ENCODE results near the gene TRAF5. TPM values are rescaled to one million over a fixed set of nuclear protein-coding genes. Genes with fewer than 3 reads are reported as not detected.
"Not testable (repeated sequence)": the region's sequence is repeated elsewhere in the genome, so short reads cannot be mapped to it uniquely, and the experiment has no call there.

Gene TRAF5
- total RNA-seq, 1 donor from 2014 or later = 17.9 TPM

DNA sequence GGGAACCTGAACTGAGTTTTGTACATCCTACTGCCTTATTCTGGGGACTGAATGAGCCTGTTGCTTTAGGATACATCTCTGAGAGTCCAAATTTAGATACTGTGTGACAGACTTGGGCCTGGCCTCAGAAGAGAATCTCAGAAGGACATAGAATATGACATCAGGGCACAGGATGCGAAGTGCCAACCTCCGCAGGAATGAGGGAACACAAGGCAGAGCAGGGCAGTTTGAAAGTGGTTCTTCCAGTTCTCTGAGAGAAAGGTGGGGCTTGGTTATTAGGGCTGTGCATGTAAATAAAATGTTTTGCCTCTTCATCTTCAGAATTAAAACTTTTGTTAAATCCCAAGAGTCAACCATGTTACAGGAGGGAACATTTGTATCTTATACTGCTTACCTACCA is 23.1 kb downstream of the TRAF5 start:
- H3K4me1 Mint-ChIP-seq (ENCODE audit: unreplicated experiment) = peaks cover 14% of the 10 kb centered on the region
- no peak overlapping the region for H3K4me3 Mint-ChIP-seq
- no peaks in the 10 kb centered on the region for H3K27me3 Mint-ChIP-seq
- DNase-seq (ENCODE audit: extremely low spot score, unreplicated experiment) = no peak
- H3K27ac Mint-ChIP-seq = no peak overlapping the region
- no peak for TF ChIP-seq CTCF (conservative IDR thresholded peaks at IDR 0.05)
- H3K9me3 Mint-ChIP-seq = peaks cover 12% of the 10 kb centered on the region
- peaks cover 10% of the 10 kb centered on the region for H3K36me3 Mint-ChIP-seq

DNA sequence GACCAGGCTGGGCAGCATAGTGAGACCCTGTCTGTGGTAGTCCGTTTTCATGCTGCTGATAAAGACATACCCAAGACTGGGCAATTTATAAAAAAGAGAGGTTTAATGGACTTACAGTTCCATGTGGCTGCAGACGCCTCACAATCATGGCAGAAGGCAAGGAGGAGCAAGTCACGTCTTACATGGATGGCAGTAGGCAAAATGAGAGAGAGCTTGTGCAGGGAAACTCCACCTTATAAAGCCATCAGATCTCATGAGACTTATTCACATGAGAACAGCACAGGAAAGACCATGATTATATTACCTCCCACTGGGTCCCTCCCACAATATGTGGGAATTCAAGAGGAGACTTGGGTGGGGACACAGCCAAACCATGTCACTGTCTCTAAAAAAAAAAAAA is 25.4 kb downstream of the TRAF5 start:
- not testable (repeated sequence) for H3K4me3 Mint-ChIP-seq; H3K27me3 Mint-ChIP-seq; H3K36me3 Mint-ChIP-seq; H3K4me1 Mint-ChIP-seq (ENCODE audit: unreplicated experiment); DNase-seq (ENCODE audit: extremely low spot score, unreplicated experiment); H3K27ac Mint-ChIP-seq
- H3K9me3 Mint-ChIP-seq = peaks cover 12% of the 10 kb centered on the region

DNA sequence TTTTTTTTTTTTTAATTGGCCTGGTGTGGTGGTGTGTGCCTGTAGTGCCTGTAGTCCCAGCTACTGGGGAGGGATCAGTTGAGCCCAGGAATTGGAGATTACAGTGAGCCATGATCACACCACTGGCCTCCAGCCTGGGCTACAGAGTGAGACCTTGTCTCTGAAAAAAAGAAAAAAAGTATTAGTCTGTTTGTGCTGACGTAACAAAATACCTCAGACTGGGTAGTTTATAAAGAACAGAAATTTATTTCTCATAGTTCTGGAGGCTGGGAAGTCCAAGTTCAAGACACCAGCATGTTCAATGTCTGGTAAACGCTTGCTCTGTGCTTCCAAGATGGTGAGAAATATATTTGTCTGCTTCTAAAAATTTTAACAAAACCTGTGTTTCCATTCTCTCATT is 25.8 kb downstream of the TRAF5 start:
- no peak for DNase-seq (ENCODE audit: extremely low spot score, unreplicated experiment)
- Mint-ChIP-seq H3K36me3 (peaks cover 7% of the 10 kb centered on the region), H3K4me1 (ENCODE audit: unreplicated experiment) (peaks cover 4% of the 10 kb centered on the region), H3K27ac (no peak overlapping the region), H3K9me3 (peaks cover 12% of the 10 kb centered on the region), H3K27me3 (no peaks in the 10 kb centered on the region), H3K4me3 (no peak overlapping the region)
- no peak for TF ChIP-seq CTCF (conservative IDR thresholded peaks at IDR 0.05)

GRCh38 chr1:211352985-211353515 is 26.4 kb downstream of the TRAF5 start:
- peaks cover 12% of the 10 kb centered on the region for H3K9me3 Mint-ChIP-seq
- no peak overlapping the region for H3K27ac Mint-ChIP-seq
- no peak for DNase-seq (ENCODE audit: extremely low spot score, unreplicated experiment)
- H3K4me3 Mint-ChIP-seq = no peak overlapping the region
- peaks cover 4% of the 10 kb centered on the region for H3K4me1 Mint-ChIP-seq (ENCODE audit: unreplicated experiment)
- peaks cover 7% of the 10 kb centered on the region for H3K36me3 Mint-ChIP-seq
- no peaks in the 10 kb centered on the region for H3K27me3 Mint-ChIP-seq
- TF ChIP-seq CTCF (conservative IDR thresholded peaks at IDR 0.05) = peak; percentile 77

DNA sequence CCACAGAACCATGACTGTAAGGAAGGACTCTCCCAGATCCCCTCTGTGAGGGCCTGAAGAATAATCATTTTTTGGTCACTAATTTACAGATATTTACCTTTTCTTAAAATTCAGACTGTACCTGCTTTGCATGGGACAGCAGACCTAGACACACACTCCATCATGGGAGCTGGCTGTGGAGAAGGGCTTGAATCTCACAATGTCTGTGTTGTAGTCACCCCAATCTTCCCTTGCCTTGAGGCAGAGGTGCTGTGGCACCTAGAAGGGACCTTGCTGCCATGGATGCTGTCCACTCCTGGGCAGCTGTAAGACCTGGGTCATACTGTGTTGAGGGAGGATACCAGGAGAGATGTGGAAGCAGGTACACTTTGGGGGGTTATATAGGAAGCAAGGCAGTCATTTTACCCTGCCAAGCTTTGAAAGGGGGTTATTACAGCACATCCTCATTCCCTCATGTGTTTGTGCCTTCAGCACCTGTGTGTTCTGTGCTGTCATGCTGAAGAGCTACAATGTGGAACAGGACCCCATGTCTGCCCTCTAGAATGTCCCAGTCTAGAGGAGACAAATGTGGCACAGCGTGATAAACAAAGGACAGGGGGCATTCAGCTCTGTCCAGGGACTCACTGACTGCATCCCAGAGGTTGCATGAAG is 27.1 kb downstream of the TRAF5 start:
- TF ChIP-seq CTCF (conservative IDR thresholded peaks at IDR 0.05) = no peak
- Mint-ChIP-seq H3K36me3 (peaks cover 7% of the 10 kb centered on the region), H3K27ac (no peak overlapping the region), H3K4me3 (no peak overlapping the region), H3K9me3 (peaks cover 12% of the 10 kb centered on the region), H3K4me1 (ENCODE audit: unreplicated experiment) (peaks cover 4% of the 10 kb centered on the region), H3K27me3 (no peaks in the 10 kb centered on the region)
- DNase-seq (ENCODE audit: extremely low spot score, unreplicated experiment) = no peak

DNA sequence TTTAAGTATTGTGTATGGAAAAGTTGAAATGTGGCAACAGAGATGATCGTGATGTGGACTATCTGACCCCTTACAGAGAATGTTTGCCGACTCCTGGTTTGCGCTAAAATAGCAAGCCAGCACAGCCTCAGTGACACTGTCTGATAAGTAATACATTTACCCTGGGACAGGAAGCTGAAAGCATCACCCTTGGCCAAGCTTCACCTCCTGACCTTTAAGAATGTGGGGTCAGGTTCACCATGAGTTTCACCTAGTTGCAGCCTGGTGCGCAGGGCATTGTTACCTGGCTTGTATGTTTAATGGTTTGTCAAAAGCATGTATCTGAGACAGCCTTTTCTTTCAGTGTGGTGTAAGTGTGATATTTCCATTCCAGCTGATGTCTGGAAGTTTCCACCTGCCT is 29.2 kb downstream of the TRAF5 start:
- Mint-ChIP-seq H3K9me3 (peaks cover 12% of the 10 kb centered on the region), H3K36me3 (peaks cover 15% of the 10 kb centered on the region), H3K4me3 (no peak overlapping the region), H3K4me1 (ENCODE audit: unreplicated experiment) (no peaks in the 10 kb centered on the region), H3K27ac (no peak overlapping the region), H3K27me3 (no peaks in the 10 kb centered on the region)
- no peak for TF ChIP-seq CTCF (conservative IDR thresholded peaks at IDR 0.05)
- DNase-seq (ENCODE audit: extremely low spot score, unreplicated experiment) = no peak
